A549 treated with CORT108297 at 1 μM for 4 hours (cell line): ENCODE data around the gene ZNF593. TPM values are rescaled to one million over a fixed set of nuclear protein-coding genes. Genes with fewer than 3 reads are reported as not detected.

ENCODE experiments used
- total RNA-seq: library from RNA; stranded (reverse); fragments of 200-300 nt; extraction: Qiagen RNA extraction; gene quantifications from 5 replicates; pipeline ENCODE4 v1.2.3, GENCODE V29; 2022

ZNF593 gene
- total RNA-seq, result 48.0 to 76.8 TPM (median 69.5 TPM) in 5 replicates

DNA sequence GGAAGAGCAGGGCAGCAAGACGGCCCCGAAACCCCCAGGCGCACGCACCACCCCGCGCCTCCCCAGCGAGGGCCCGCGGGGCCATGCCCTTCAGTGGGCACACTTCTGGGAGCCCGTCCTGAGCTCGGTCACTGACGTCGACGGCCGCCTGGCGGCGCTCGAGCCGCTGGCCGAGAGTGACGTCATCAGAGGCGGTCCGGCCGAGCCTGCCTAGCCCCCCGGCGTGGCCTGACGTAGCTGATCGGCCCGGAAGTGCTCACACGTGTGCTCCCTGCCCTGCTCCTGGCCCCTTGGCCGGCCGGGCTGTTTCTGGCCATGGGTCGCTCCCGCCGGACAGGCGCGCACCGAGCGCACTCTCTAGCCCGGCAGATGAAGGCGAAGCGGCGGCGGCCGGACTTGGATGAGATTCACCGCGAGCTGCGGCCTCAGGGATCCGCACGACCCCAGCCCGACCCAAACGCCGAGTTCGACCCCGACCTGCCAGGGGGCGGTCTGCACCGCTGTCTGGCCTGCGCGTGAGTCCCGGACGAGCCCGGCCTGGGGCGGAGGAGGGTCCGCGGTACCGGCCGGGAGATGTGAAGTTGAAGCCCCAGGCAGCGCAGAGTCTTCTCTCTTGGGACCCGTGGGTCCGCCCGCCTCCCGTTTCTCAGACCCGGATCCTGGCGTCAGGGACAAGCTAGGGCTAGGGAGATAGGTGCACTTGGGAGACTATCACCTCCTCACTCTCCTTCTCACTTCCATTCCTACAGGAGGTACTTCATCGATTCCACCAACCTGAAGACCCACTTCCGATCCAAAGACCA, at the start of gene ZNF593:
Gene ZNF593 (plus strand): TSS at position 240 of the 803 bp plus-strand sequence. CDS start 76 bp downstream, at position 316.

DNA sequence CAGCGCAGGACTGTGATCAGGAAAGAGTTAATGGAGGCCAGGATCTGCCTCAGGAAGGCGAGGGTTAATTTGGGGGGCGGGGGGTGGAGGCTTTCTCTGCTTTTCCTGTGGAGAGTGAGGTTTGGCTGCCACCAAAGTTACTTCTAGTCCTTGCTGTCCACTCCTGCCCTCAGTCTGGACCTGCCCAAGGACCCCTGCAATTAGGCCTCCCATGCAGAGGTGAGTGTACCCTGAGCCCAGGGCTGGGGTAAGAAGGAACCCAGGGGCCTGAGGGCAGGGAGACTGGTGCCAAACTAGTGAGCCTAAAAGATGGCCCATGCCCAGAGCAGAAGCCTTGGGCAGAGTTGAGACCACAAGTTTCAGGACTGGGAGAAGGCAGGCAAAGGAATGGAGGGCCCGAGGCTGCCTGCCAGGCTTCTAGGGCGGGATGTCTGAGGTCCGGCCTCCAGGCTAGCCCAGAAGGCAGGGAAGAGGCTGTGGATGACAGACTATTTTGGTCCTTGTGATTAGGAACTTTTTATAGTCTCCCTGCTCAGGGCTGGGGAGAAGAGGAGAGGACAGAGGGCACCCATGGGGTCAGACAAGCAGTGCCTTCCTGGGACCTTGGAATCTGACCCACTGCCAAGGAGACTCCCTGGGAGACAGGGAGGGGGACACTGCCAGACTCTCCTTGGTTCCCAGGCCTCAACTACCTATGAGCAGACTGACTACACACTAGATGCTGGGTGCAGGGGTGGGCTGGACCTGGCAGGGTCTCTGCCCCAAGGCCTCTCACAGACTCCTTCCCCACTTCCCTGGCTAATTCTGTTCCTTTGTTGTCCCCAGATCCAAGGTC, 10.6 kb upstream of the ZNF593 start, which contains the start of gene FAM110D:
Gene FAM110D (plus strand): TSS at position 172 of the 835 bp plus-strand sequence. CDS start 2,213 bp downstream, outside the sequence.

DNA sequence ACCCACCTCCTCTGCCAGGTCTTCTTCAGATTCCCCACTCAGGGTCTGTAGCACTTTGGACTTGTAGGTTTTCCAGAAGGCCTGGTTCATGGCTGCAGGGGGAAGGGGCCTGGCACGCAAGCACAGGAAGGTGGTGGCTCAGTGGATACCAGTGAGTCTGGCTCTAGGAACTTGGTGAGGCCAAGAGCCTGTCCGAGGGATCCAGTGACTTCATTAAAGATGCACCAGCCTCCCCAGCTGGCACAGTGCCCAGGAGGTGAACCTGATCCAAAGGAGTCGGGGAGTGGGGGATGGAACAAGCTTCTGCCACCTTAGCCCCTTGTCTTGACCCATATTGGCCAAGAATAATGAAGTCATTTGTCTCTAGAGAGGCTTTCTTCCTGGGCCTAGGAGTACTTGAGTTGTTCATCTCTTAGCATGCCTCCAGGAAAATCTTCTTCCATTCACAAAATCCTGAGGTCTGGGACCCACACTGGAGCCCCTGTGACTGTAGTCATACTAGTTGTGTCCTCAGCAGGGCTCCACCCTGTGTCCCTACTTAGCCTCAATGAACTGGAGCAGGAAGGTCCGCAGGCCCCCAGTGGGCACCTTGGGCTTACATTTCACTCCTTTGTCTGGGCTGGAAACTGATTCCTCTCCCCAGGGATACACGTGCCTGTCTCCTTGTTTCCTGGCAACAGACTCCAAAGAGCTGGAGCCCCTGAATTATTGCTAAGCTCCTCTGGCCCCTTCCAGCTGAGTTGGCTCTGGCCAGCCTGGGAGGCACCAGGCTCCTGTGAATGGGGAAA, 1.1 kb upstream of the ZNF593 start, which contains the start of gene C1orf232:
Gene C1orf232 (minus strand): TSS at position 554 of the 788 bp plus-strand sequence. CDS start 464 bp downstream, at position 90.

DNA sequence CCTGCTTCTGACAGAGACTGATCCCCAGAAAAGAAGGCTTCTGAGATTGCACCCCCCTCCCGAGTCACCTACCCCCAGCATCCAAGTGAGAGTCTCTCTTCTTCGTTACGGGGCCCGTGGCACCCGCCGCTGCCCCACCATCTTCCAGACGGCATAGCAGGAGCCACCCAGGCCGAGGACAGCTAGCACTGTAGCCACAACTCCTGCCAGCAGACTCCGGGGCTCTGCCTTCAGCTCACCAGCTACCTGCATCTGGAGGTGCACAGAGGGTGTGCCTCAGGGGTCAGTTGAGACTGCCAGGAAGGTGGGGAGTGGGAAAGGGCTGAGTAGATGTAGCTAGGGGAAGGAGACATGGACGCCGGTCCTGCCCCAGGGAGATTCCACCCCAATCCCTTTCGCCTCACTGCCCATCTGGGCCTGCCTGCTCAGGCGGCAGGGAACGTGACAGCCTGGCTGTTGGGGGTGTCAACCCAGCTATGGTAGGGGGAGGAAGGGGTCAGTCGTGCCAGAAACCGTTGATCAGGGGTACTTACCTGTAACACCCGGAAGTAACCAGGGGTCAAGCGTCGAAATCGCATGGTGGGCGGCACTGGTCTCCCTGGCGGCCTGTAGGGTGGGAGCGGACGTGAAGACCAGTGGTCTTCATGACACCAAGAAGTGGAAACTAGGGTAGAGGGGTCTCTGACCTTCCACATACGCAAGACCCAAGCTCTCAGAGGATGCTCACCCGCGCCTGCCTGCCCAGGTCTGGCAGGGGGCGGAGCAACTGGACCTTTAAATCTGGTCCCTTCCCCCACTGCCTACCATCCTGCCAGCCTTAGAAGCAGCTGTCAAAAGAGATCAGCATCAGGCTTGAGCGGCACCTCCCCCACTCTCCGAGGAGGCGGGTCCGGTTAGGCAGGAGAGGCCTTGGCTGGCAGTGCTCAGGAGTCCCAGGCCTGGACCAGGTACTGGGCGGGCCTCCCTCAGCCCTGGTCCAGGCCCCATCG, 1.7 kb downstream of the ZNF593 start, which contains the start of gene ZNF593OS:
Gene ZNF593OS (minus strand): TSS at position 749 of the 989 bp plus-strand sequence. CDS start 171 bp downstream, at position 578.

DNA sequence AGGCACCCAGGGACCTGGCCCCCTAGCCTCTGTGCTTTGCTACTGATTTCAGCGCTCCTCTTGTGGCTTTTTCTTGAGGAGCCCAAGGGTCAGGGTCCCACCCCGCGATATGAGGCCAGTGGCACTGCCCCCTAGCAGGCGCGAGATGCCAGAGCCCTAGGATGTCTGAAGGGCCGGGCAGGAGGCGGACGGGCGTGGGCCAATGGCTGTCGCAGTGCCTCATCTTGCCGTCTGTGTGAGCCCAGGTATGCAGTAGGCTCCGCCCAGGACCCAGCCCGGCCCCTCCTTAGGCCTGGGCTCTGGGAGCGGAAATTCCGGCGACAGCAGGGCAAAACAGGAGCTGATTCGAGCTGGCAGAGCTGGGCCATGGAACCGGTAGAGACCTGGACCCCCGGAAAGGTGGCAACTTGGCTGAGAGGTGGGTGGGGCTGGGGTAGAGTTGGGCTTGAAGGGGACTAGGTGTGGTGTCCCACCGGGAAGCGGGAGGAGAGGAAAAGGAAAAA, 7.5 kb downstream of the ZNF593 start, which contains the start of gene CNKSR1:
Gene CNKSR1 (plus strand): TSS at position 310 of the 503 bp plus-strand sequence. CDS start 57 bp downstream, at position 367.

DNA sequence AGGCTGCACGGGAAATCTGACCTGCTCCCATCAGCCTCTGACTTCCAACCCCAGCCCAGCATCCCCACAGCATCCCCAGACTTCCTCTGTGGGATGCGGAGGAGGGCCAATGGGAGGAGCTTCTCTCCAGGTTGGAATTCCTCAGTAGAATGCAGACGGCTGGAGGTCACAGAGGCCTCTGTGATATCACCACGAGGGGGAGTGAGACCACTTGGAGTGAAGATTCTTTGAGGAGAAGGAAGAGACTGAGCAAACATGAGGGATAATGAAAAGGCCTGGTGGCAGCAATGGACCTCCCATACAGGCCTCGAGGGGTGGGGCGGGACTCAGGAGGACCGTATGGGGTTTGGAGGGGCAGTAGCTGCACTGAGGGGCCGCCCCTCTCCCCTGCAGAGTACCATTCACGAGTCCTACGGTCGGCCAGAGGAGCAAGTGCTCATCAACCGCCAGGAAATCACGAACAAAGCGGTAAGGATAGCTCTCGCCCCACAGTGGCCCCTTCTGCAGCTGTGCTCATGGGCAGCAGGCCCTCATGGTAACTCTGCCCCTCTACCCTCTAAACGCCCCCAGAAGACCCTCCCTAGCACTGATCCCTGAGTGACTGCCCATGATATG, 20.8 kb downstream of the ZNF593 start, which contains the start of gene CATSPER4:
Gene CATSPER4 (plus strand): TSS at position 230 of the 615 bp plus-strand sequence. CDS start 26 bp downstream, at position 256.

Other genes starting within 250 kb of the ZNF593 start
- 7.5 to 9.6 TPM (median 7.6 TPM) in 5 replicates for gene PAFAH2, start 171.8 kb upstream of the ZNF593 start, total RNA-seq
- gene EXTL1, start 148.1 kb upstream of the ZNF593 start, total RNA-seq, result 0.01 to 0.04 TPM in 2 of 5 replicates, not detected in the others
- gene SLC30A2, start 123.8 kb upstream of the ZNF593 start, total RNA-seq, result 0.03 to 0.10 TPM (median 0.09 TPM) in 5 replicates
- 0.08 to 0.17 TPM (median 0.13 TPM) in 5 replicates for gene TRIM63, start 102.3 kb upstream of the ZNF593 start, total RNA-seq
- gene PDIK1L, start 58.1 kb upstream of the ZNF593 start, total RNA-seq, result 1.5 to 2.0 TPM (median 1.9 TPM) in 5 replicates
- gene FAM110D, start 10.8 kb upstream of the ZNF593 start, total RNA-seq, result 0.03 to 0.07 TPM (median 0.07 TPM) in 3 of 5 replicates, not detected in the others
- not detected in 5 replicates for gene C1orf232, start 945 bp upstream of the ZNF593 start, total RNA-seq
- gene ZNF593OS, start 1.9 kb downstream of the ZNF593 start, total RNA-seq, result 0.09 to 0.47 TPM in 2 of 5 replicates, not detected in the others
- gene CNKSR1, start 7.6 kb downstream of the ZNF593 start, total RNA-seq, result 0.18 to 0.37 TPM (median 0.33 TPM) in 5 replicates
- gene CATSPER4, start 20.7 kb downstream of the ZNF593 start, total RNA-seq, result not detected in 5 replicates
- 12.2 to 14.6 TPM (median 13.0 TPM) in 5 replicates for gene CEP85, start 64.3 kb downstream of the ZNF593 start, total RNA-seq
- 108 to 164 TPM (median 157 TPM) in 5 replicates for gene SH3BGRL3, start 110.2 kb downstream of the ZNF593 start, total RNA-seq
- 11.3 to 19.1 TPM (median 18.1 TPM) in 5 replicates for gene UBXN11, start 136.7 kb downstream of the ZNF593 start, total RNA-seq
- gene CD52, start 148.1 kb downstream of the ZNF593 start, total RNA-seq, result not detected in 5 replicates
- gene CRYBG2, start 184.2 kb downstream of the ZNF593 start, total RNA-seq, result 1.2 to 2.6 TPM (median 1.8 TPM) in 5 replicates
- not detected in 5 replicates for gene ZNF683, start 202.8 kb downstream of the ZNF593 start, total RNA-seq
- 0.03 TPM in 1 of 5 replicates, not detected in the others for gene LIN28A, start 240.9 kb downstream of the ZNF593 start, total RNA-seq